Caco-2 (cell line): ENCODE results near the gene CAPN12. TPM values are rescaled to one million over a fixed set of nuclear protein-coding genes. Genes with fewer than 3 reads are reported as not detected.

ENCODE experiments used
- BruUV-seq: library from RNA; stranded (reverse); fragments of 400-500 nt; replicated peaks from 2 replicates; lab custom pipeline; 2021; lab: Mats Ljungman, UMichigan
- CTCF ChIA-PET: fragments of 300-600 bp; sonication (Branson Sonifier 250); formaldehyde crosslinking; loops from one replicate; lab custom pipeline; 2022; ENCODE audit warnings: antibody characterized with exemption; lab: Charles Lee
- POLR2A ChIA-PET: fragments of 300-600 bp; sonication (Branson Sonifier 250); formaldehyde crosslinking; loops from one replicate; lab custom pipeline; 2022; ENCODE audit warnings: antibody characterized with exemption; lab: Charles Lee
- DNase-seq, 2 experiments: peaks; one replicate each; pipeline versions ENCODE4 v3.0.0 to v3.0.0-alpha.2; 2020 to 2022
- H3K27me3 ChIP-seq: replicated peaks from 2 replicates; pipeline ENCODE4 v1.6.0; 2011; ENCODE audit warnings: low read length; ENCODE audit not compliant: control insufficient read depth, insufficient read depth
- H3K36me3 ChIP-seq: 2 replicates; pipeline ENCODE4 v1.5.1; 2011; ENCODE audit warnings: low read length; ENCODE audit not compliant: control insufficient read depth, insufficient read depth
- H3K4me1 ChIP-seq: fragments of 250-450 bp; sonication (Bioruptor Pico); 2 replicates; pipeline ENCODE4 v1.5.1; 2020; ENCODE audit warnings: mild to moderate bottlenecking
- H3K4me3 ChIP-seq: 2 replicates; pipeline ENCODE4 v1.5.1; 2011; ENCODE audit warnings: low read depth, mild to moderate bottlenecking, control low read depth, low read length
- H3K9me3 ChIP-seq: fragments of 250-450 bp; sonication (Bioruptor Pico); 2 replicates; pipeline ENCODE4 v1.5.1; 2020; ENCODE audit warnings: mild to moderate bottlenecking, moderate library complexity
- H3K27ac Mint-ChIP-seq: one replicate; pipeline ENCODE4 v1.8.0; 2022; ENCODE audit warnings: mixed read lengths; ENCODE audit not compliant: unreplicated experiment
- H3K27me3 Mint-ChIP-seq: one replicate; pipeline ENCODE4 v1.8.0; 2022; ENCODE audit warnings: mixed read lengths; ENCODE audit not compliant: insufficient read depth, unreplicated experiment
- H3K36me3 Mint-ChIP-seq: one replicate; pipeline ENCODE4 v1.8.0; 2022; ENCODE audit warnings: mild to moderate bottlenecking, mixed read lengths; ENCODE audit not compliant: insufficient read depth, unreplicated experiment
- H3K4me1 Mint-ChIP-seq: one replicate; pipeline ENCODE4 v1.8.0; 2022; ENCODE audit warnings: low read depth, mixed read lengths; ENCODE audit not compliant: unreplicated experiment
- H3K4me3 Mint-ChIP-seq: one replicate; pipeline ENCODE4 v1.8.0; 2022; ENCODE audit warnings: mild to moderate bottlenecking, moderate library complexity, mixed read lengths; ENCODE audit not compliant: unreplicated experiment
- H3K9me3 Mint-ChIP-seq: one replicate; pipeline ENCODE4 v1.8.0; 2022; ENCODE audit warnings: mixed read lengths; ENCODE audit not compliant: unreplicated experiment
- CTCF ChIP-seq, 2 experiments: fragments of 200-600 bp in 1 of 2; IDR thresholded peaks; 1 replicate in 1 of 2; 2 replicates in 1 of 2; pipeline versions ENCODE4 v1.5.1 to v1.8.0; 2011 to 2022; ENCODE audit warnings: antibody characterized with exemption in 1 of 2, control low read depth in 1 of 2, inconsistent platforms in 1 of 2, low read depth in 1 of 2, low read length in 1 of 2, mild to moderate bottlenecking in 1 of 2, moderate library complexity in 1 of 2; ENCODE audit not compliant: insufficient read depth in 1 of 2, severe bottlenecking in 1 of 2, unreplicated experiment in 1 of 2
- intact Hi-C: fragments of 100-400 bp; cut with micrococcal nuclease; formaldehyde crosslinking; loops from one replicate; pipeline ENCODE4 v1.10.0; 2022; ENCODE audit not compliant: unreplicated experiment
- total RNA-seq: library from RNA; stranded (reverse); gene quantifications from 2 replicates; pipeline ENCODE4 v1.2.3, GENCODE V29; 2022

The CAPN12 gene
- total RNA-seq, 1 experiment from 2014 or later: 8.8 TPM

- peaks cover 92% of the 10 kb centered on the region for H3K36me3 Mint-ChIP-seq
- ChIA-PET CTCF (interaction anchor here (0.6 kb wide), 1 partner anchor 28 kb away, joined by 3 read pairs; no protein-coding TSS in a partner anchor), POLR2A (no interaction called here)
- Histone ChIP-seq H3K4me1 (peaks cover 94% of the 10 kb centered on the region), H3K9me3 (no peaks in the 10 kb centered on the region), H3K36me3 (peaks cover 3% of the 10 kb centered on the region; the same call in 1 of the 2 replicates), H3K27me3 (no peaks in the 10 kb centered on the region), H3K4me3 (no peak overlapping the region)
- no peaks in the 10 kb centered on the region for H3K27me3 Mint-ChIP-seq
- intact Hi-C loops: no loop called here
- no peak for DNase-seq
- no TSS peak for BruUV-seq
- peaks cover 4% of the 10 kb centered on the region for H3K9me3 Mint-ChIP-seq
- no peak overlapping the region for H3K4me3 Mint-ChIP-seq
- H3K27ac Mint-ChIP-seq: peak overlapping the region; percentile 95
- no peak for TF ChIP-seq CTCF (IDR thresholded peaks at IDR 0.05; ENCODE audit: insufficient read depth in 1 of 2, low read depth in 1 of 2, low read length in 1 of 2, severe bottlenecking in 1 of 2, unreplicated experiment in 1 of 2)
- H3K4me1 Mint-ChIP-seq: peaks cover 69% of the 10 kb centered on the region
Measured at GRCh38 chr19:38687837-38688378, 56.4 kb downstream of the CAPN12 start.

DNA sequence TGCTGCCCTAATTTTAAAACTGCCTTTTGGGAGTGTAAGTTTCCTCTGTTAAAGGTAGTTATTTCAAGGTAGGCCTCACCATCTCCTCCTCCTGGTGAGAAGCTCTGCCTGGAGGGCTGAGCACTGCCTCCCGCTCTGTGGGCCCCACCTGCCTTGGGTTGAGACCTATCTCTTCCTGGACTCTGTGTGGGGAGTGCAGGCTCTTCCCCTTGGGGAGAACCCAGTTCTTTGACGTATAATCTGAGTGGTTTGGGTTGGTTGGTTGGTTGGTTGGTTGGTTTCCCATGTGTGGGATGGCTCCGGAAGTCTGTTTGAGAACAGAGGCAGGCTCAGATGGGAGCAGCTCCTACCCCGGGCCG is 57.8 kb downstream of the CAPN12 start:
- Mint-ChIP-seq H3K9me3 (peaks cover 10% of the 10 kb centered on the region), H3K4me1 (peaks cover 68% of the 10 kb centered on the region), H3K4me3 (peak overlapping the region; percentile 61), H3K27me3 (no peaks in the 10 kb centered on the region), H3K36me3 (peaks cover 92% of the 10 kb centered on the region), H3K27ac (peak overlapping the region; percentile 95)
- no peak overlapping the region for H3K4me3 ChIP-seq
- CTCF ChIA-PET: interaction anchor here (0.6 to 1.8 kb wide), 21 partner anchors 11 to 1654 kb away, joined by 3 to 12 read pairs (median 5); partner anchors contain the start of genes ACTN4 and EIF3K
- H3K4me1 ChIP-seq: peaks cover 89% of the 10 kb centered on the region
- peak in 1 of 2 experiments; percentile 12 for TF ChIP-seq CTCF (IDR thresholded peaks at IDR 0.05; ENCODE audit: insufficient read depth in 1 of 2, low read depth in 1 of 2, low read length in 1 of 2, severe bottlenecking in 1 of 2, unreplicated experiment in 1 of 2)
- DNase-seq: no peak
- peaks cover 4% of the 10 kb centered on the region; the same call in 1 of the 2 replicates for H3K36me3 ChIP-seq
- no peaks in the 10 kb centered on the region for H3K27me3 ChIP-seq
- H3K9me3 ChIP-seq: no peaks in the 10 kb centered on the region
- intact Hi-C loops: loop anchor here (1.0 kb wide), 1 partner anchor 50 kb away; no protein-coding TSS in a partner anchor
- no TSS peak for BruUV-seq
- POLR2A ChIA-PET: interaction anchor here (0.6 to 1.5 kb wide), 8 partner anchors 14 to 163 kb away, joined by 4 to 22 read pairs (median 8); partner anchors contain the start of gene ACTN4

DNA sequence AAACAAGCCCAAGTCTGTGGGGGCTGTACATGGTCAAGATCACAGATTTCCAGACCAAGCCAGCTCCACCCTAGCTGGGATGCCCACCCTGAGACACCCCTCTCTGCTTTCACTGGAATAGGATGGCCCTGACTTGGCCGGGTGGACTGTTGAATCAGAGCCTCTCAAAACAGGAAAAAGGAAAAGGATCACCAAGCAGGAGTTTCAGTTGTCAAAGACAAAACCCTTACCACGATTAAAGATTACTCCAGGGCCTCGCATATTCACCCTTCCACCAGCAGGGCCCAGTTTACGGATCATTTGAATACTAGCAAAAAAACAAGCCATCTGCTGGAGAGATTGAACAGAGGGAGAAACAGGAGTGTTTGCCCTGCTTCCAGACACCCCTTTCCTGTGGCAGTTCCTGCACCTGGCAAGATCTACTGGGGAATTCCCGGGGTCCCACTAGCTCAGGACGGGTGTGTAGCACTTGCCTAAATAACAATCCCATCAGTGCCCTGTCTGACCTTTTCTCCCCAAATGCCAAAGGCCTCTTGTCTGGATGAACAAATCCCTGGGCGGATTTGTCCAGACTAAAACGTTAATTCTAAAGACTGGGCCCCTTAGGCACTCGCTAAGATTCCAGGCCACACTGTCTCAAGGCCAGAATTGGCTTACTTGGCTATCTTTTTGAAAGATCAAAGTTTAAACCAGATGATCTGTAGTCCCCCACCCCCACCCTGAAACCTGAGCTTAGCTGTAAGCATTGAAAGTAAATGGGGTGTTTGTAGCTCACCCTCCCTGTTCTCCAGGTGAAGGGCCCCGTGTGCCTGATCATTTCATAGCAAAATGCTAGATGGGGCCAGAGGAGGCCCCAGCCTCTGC is 58.4 kb downstream of the CAPN12 start:
- CTCF ChIA-PET: interaction anchor here (0.6 to 1.8 kb wide), 21 partner anchors 10 to 1655 kb away, joined by 3 to 12 read pairs (median 5); partner anchors contain the start of genes ACTN4 and EIF3K
- Mint-ChIP-seq H3K36me3 (peaks cover 92% of the 10 kb centered on the region), H3K4me1 (peaks cover 74% of the 10 kb centered on the region), H3K27ac (peak overlapping the region; percentile 95), H3K9me3 (peaks cover 10% of the 10 kb centered on the region), H3K27me3 (no peaks in the 10 kb centered on the region), H3K4me3 (peak overlapping the region; percentile 61)
- DNase-seq: peak; percentile 72 to 77
- TSS peak; percentile 2 for BruUV-seq
- no peak overlapping the region for H3K4me3 ChIP-seq
- peaks cover 90% of the 10 kb centered on the region for H3K4me1 ChIP-seq
- H3K9me3 ChIP-seq: no peaks in the 10 kb centered on the region
- H3K27me3 ChIP-seq: no peaks in the 10 kb centered on the region
- intact Hi-C loops: loop anchor here (1.0 kb wide), 1 partner anchor 50 kb away; no protein-coding TSS in a partner anchor
- peak; percentile 65 to 69 for TF ChIP-seq CTCF (IDR thresholded peaks at IDR 0.05; ENCODE audit: insufficient read depth in 1 of 2, low read depth in 1 of 2, low read length in 1 of 2, severe bottlenecking in 1 of 2, unreplicated experiment in 1 of 2)
- peaks cover 5% of the 10 kb centered on the region; the same call in 1 of the 2 replicates for H3K36me3 ChIP-seq
- POLR2A ChIA-PET: interaction anchor here (0.6 to 1.5 kb wide), 8 partner anchors 15 to 163 kb away, joined by 4 to 22 read pairs (median 8); partner anchors contain the start of gene ACTN4
